Measurements from ENCODE around the gene TNKS1BP1.
A peak's percentile ranks its signal among the peaks of the same experiment; 100 is the strongest.
"Not testable (repeated sequence)": the region's sequence is repeated elsewhere in the genome, so short reads cannot be mapped to it uniquely, and the experiment has no call there.

Gene TNKS1BP1

DNA sequence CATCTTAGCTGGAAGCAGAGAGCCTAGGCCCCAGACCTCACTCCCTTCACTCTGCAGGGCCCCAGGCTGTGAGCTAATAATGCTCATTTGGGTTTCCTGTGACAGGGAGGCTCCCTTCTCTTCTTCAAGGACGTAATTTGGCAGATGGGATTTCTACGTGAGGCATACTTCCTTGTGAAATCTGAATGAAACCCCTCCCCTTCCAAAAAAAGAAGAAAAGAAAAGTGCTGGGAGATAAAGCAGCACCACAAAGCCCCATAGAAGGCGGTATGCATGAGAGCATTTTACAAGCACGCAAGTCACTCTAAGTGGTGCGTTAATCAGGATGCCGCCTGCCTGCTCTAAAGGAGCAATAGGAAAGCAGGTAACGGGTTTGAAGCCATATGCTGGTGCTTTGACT is 19.1 kb upstream of the TNKS1BP1 start:
- H3K9me3 ChIP-seq (ENCODE audit: control insufficient read depth, low read length), result no peaks in the 10 kb centered on the region
- H3K27ac ChIP-seq (ENCODE audit: insufficient read depth, low read depth, low read length, poor library complexity, severe bottlenecking), result no peak overlapping the region
- H3K4me3 ChIP-seq (ENCODE audit: insufficient read depth, low read depth, low read length), result no peak overlapping the region
- peaks cover 18% of the 10 kb centered on the region for H3K4me1 ChIP-seq (ENCODE audit: control insufficient read depth, insufficient read depth, low read length)
- no peaks in the 10 kb centered on the region for H3K27me3 ChIP-seq (ENCODE audit: control insufficient read depth, insufficient read depth, low read length, poor library complexity, severe bottlenecking)
- WGBS, 2 experiments, result 68 to 78% methylated on average over 6 to 7 of the region's 7 CpGs
- no peaks in the 10 kb centered on the region for H3K36me3 ChIP-seq (ENCODE audit: control insufficient read depth, insufficient read depth, low read length)

DNA sequence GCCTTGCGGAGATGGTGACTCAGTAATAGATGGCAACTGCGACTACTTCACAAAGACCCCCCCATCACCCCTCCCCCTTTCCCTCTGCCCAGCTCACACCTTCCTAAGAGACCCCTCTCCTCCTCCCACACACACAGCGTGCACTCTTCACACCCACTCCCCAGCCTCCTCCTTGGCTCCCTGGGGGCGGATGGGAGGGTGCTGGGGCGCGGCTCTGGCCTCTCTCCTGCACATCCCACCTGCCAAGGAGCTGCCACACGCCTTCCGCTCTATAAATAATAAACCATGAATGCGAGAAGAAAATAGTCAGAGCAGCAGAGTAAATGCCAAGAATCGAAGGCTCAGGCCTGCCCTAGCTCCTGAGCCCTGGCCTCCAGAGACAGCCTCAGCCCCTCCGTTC is 17.9 kb upstream of the TNKS1BP1 start:
- Histone ChIP-seq H3K4me1 (ENCODE audit: control insufficient read depth, insufficient read depth, low read length) (peaks cover 23% of the 10 kb centered on the region), H3K4me3 (ENCODE audit: insufficient read depth, low read depth, low read length) (no peak overlapping the region), H3K27ac (ENCODE audit: insufficient read depth, low read depth, low read length, poor library complexity, severe bottlenecking) (no peak overlapping the region), H3K27me3 (ENCODE audit: control insufficient read depth, insufficient read depth, low read length, poor library complexity, severe bottlenecking) (no peaks in the 10 kb centered on the region), H3K36me3 (ENCODE audit: control insufficient read depth, insufficient read depth, low read length) (no peaks in the 10 kb centered on the region), H3K9me3 (ENCODE audit: control insufficient read depth, low read length) (no peaks in the 10 kb centered on the region)
- WGBS, 2 experiments, result 81% methylated on average over 11 of the region's 11 CpGs

DNA sequence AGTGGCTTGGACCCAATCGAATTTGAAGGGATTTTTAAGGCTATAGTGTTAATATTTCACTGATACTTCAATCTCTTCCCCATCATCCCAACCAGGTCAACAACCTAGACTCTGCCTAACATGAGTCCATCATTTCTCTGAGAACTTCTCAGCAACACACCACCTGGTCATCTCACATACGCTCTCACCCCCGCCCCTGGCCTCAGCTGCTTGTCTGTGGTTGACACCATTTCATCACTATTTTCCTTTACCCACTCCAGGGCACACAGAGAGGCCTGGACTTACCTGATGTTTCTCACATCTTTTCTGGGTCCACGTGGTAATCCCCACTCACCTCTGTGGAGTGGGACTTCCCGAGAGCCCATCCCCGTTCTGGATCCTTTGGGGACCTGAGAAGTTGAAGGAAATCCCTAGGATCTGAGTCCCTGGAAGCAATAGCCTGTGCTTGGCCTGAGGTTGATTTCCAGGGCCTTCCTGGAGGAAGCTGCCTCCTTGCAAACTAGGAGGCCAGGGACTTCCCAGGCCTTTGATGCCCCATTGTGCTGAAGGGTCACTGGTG is 16.6 kb upstream of the TNKS1BP1 start:
- H3K9me3 ChIP-seq (ENCODE audit: control insufficient read depth, low read length), result no peaks in the 10 kb centered on the region
- H3K27ac ChIP-seq (ENCODE audit: insufficient read depth, low read depth, low read length, poor library complexity, severe bottlenecking), result no peak overlapping the region
- H3K4me3 ChIP-seq (ENCODE audit: insufficient read depth, low read depth, low read length), result no peak overlapping the region

DNA sequence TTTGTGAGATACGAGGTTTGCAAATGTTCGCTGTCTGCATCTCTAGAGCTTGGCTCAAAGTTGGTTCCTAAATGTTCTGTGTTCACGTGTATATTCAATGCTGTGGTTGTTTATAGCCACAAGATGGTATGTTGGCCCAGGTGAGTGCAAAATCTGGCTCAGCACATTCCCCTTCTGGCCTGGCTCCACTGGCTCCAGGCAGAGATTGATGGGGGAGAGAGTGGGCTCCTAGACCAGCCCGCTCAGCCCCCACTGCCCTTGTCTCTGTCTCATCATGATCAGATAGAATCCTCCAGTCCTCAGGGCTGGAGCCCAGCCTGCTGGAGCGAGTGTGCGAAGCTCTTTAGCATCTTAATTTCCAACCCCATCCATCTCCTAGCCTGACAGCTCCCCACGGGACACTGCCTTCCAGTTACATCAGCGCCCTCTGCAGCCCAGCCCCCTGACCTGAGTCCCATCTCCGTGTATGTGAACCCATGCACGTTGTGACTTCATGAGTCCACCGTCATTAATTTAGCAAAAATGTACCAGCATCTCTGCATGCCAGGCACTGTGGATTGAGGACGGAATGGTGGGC is 15.4 kb upstream of the TNKS1BP1 start:
- no peaks in the 10 kb centered on the region for H3K27me3 ChIP-seq (ENCODE audit: control insufficient read depth, insufficient read depth, low read length, poor library complexity, severe bottlenecking)
- no peak overlapping the region for H3K27ac ChIP-seq (ENCODE audit: insufficient read depth, low read depth, low read length, poor library complexity, severe bottlenecking)
- no peak overlapping the region for H3K4me3 ChIP-seq (ENCODE audit: insufficient read depth, low read depth, low read length)
- no peaks in the 10 kb centered on the region for H3K36me3 ChIP-seq (ENCODE audit: control insufficient read depth, insufficient read depth, low read length)
- peaks cover 27% of the 10 kb centered on the region for H3K4me1 ChIP-seq (ENCODE audit: control insufficient read depth, insufficient read depth, low read length)
- WGBS, 2 experiments, result 39% methylated on average over 12 of the region's 12 CpGs
- H3K9me3 ChIP-seq (ENCODE audit: control insufficient read depth, low read length), result no peaks in the 10 kb centered on the region

More for the DNA sequence above, 16.6 kb upstream of the TNKS1BP1 start:
- no peaks in the 10 kb centered on the region for H3K36me3 ChIP-seq (ENCODE audit: control insufficient read depth, insufficient read depth, low read length)
- no peaks in the 10 kb centered on the region for H3K27me3 ChIP-seq (ENCODE audit: control insufficient read depth, insufficient read depth, low read length, poor library complexity, severe bottlenecking)
- peaks cover 23% of the 10 kb centered on the region for H3K4me1 ChIP-seq (ENCODE audit: control insufficient read depth, insufficient read depth, low read length)
- 89 to 93% methylated on average over 6 of the region's 6 CpGs for WGBS, 2 experiments

DNA sequence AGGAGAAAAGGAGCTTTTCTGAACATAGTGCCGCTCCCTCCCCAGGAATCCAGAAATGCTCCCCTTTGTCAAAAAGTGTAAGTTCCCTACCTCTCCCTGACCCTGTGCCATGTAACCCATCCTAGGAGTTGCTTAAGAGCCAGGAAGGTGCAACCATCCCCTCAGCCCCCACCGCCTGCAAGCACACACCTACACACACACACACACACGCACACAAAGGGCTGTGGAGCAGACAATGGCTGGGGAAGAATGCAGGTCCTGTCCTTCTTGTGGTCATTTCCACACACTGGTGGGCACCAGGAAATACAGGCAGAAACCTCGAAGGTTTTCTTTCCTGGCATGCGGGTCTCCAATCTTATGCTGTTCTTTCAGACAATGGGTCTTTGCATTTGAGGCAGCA is 14.6 kb upstream of the TNKS1BP1 start:
- Histone ChIP-seq H3K9me3 (ENCODE audit: control insufficient read depth, low read length) (no peaks in the 10 kb centered on the region), H3K36me3 (ENCODE audit: control insufficient read depth, insufficient read depth, low read length) (no peaks in the 10 kb centered on the region), H3K4me1 (ENCODE audit: control insufficient read depth, insufficient read depth, low read length) (peaks cover 34% of the 10 kb centered on the region), H3K27ac (ENCODE audit: insufficient read depth, low read depth, low read length, poor library complexity, severe bottlenecking) (no peak overlapping the region), H3K4me3 (ENCODE audit: insufficient read depth, low read depth, low read length) (no peak overlapping the region), H3K27me3 (ENCODE audit: control insufficient read depth, insufficient read depth, low read length, poor library complexity, severe bottlenecking) (no peaks in the 10 kb centered on the region)
- WGBS, 2 experiments, result 76 to 84% methylated on average over 5 of the region's 5 CpGs

DNA sequence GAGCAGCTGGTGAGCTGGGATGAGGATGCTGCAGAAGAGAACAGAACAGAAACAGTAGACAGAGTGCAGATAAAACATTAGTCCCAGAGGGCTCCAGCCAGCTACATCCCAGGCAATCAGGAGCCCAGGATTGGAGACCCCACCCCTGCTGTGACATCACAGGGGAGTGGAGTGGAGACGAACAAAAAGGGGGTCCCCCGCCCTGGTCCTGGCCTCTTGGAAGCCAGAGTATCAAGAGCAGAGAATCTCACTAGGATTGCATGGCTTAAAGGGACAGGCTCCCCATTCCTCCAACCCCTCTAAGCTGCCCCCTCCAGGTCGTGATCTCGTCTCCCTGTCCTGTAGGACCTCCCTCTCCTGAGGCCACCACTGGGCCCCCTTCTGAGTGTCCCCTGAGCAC is 13.4 kb upstream of the TNKS1BP1 start, which contains the start of gene P2RX3:
Gene P2RX3, plus strand, starts transcription at position 211 of the 400 bp plus-strand sequence. CDS start 199 bp downstream, outside the sequence.
- no peak within 1 kb of the TSS for H3K27ac ChIP-seq (ENCODE audit: insufficient read depth, low read depth, low read length, poor library complexity, severe bottlenecking)
- 58 to 62% methylated on average over 4 of the region's 4 CpGs for WGBS, 2 experiments

DNA sequence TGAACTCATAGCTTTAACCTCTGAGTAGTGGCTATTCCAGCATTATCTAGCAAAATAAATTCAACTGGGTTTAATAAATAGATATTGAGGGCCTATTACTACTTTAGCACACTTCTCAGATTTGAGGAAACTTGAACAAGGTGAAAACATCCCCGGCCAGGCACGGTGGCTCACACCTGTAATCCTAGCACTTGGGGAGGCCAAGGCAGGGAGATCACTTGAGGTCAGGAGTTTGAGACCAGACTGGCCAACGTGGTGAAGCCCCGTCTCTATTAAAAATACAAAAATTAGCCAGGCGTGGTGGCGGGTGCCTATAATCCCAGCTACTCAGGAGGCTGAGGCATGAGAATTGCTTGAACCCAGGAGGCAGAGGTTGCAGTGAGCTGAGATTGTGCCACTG is 12.1 kb upstream of the TNKS1BP1 start:
- peaks cover 19% of the 10 kb centered on the region for H3K36me3 ChIP-seq (ENCODE audit: control insufficient read depth, insufficient read depth, low read length)
- H3K27ac ChIP-seq (ENCODE audit: insufficient read depth, low read depth, low read length, poor library complexity, severe bottlenecking); H3K4me3 ChIP-seq (ENCODE audit: insufficient read depth, low read depth, low read length); H3K27me3 ChIP-seq (ENCODE audit: control insufficient read depth, insufficient read depth, low read length, poor library complexity, severe bottlenecking); H3K9me3 ChIP-seq (ENCODE audit: control insufficient read depth, low read length): not testable (repeated sequence)
- WGBS, 2 experiments, result 91 to 93% methylated on average over 6 of the region's 6 CpGs
- H3K4me1 ChIP-seq (ENCODE audit: control insufficient read depth, insufficient read depth, low read length), result peaks cover 32% of the 10 kb centered on the region

More for the DNA sequence above, 13.4 kb upstream of the TNKS1BP1 start, which contains the start of gene P2RX3:
- Histone ChIP-seq H3K4me1 (ENCODE audit: control insufficient read depth, insufficient read depth, low read length) (peaks cover 32% of the 10 kb centered on the region), H3K4me3 (ENCODE audit: insufficient read depth, low read depth, low read length) (no peak within 1 kb of the TSS), H3K9me3 (ENCODE audit: control insufficient read depth, low read length) (no peaks in the 10 kb centered on the region), H3K36me3 (ENCODE audit: control insufficient read depth, insufficient read depth, low read length) (peaks cover 6% of the 10 kb centered on the region), H3K27me3 (ENCODE audit: control insufficient read depth, insufficient read depth, low read length, poor library complexity, severe bottlenecking) (no peaks in the 10 kb centered on the region)

DNA sequence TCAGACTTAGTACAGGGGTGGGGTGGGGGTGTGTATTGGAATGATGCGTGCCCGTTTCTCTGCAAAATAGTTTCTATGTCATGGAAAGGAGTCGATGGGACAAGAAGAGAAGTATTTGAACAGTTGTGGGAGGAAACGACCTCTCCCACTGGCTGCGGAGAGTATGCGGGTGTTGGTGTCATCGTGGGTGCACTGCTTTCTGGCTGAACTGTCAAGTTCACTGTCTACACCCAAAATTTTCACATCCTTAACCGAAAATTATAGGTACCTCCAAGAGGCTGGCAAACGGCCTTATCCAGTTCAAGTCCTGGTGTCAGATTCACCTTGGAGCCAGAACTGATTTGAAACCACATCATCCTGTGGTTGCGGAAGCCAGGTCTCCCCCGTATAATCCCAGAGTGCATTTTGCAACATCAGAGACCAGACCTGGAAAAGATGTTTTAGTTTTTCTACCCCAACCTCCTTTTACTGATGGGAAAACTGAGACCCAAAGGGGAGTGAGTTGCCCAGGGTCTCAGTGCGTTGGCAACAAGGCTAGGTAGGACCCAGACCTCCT is 11.4 kb upstream of the TNKS1BP1 start:
- Histone ChIP-seq H3K36me3 (ENCODE audit: control insufficient read depth, insufficient read depth, low read length) (peaks cover 25% of the 10 kb centered on the region), H3K27ac (ENCODE audit: insufficient read depth, low read depth, low read length, poor library complexity, severe bottlenecking) (no peak overlapping the region), H3K27me3 (ENCODE audit: control insufficient read depth, insufficient read depth, low read length, poor library complexity, severe bottlenecking) (no peaks in the 10 kb centered on the region), H3K4me1 (ENCODE audit: control insufficient read depth, insufficient read depth, low read length) (peaks cover 32% of the 10 kb centered on the region), H3K9me3 (ENCODE audit: control insufficient read depth, low read length) (no peaks in the 10 kb centered on the region), H3K4me3 (ENCODE audit: insufficient read depth, low read depth, low read length) (peak overlapping the region; percentile 90)
- 80 to 81% methylated on average over 12 of the region's 12 CpGs for WGBS, 2 experiments

DNA sequence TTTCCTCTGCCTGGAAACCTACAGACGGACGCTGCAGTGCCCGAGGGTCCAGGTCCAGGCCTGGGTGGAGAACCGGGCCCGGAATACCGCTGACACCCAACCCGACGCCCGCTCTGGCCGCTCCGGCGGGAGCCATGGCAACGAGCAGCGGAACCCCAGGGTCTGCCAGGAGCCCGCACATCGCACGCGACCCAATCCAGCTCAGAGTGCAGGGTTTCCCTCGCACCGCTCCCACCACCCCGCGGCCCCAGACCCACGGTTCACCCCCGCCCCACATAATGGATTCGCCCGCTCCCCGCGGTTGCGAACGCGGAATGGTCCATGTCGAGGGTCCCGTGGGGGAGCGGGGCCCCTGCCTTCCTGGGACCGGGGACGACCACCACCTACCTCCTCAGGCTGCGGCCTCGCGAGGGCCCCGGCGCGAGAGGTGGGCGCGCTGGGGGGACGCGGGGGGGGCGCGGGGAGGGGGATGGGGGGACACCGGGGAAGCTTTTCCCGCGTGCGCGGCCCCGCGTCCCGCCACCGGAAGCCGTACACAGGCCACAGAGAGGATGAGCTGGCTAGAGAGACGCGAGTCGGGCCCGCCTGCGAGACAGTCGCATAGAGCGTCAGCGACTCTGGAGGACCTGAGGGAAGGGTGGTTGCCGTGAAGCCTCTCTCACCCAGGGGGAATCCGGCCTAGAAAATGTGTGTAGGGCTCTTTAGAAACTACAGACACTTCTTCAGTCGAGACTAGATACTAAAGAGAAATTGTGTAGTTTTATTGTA is 10.8 kb upstream of the TNKS1BP1 start, which contains the start of gene SSRP1:
Gene SSRP1, minus strand, starts transcription at position 550 of the 768 bp plus-strand sequence. CDS start 771 bp downstream, outside the sequence.
- peak within 1 kb of the TSS; percentile 51 for H3K27ac ChIP-seq (ENCODE audit: insufficient read depth, low read depth, low read length, poor library complexity, severe bottlenecking)
- H3K4me3 ChIP-seq (ENCODE audit: insufficient read depth, low read depth, low read length), result peak within 1 kb of the TSS; percentile 90
- peaks cover 32% of the 10 kb centered on the region for H3K4me1 ChIP-seq (ENCODE audit: control insufficient read depth, insufficient read depth, low read length)
- peaks cover 32% of the 10 kb centered on the region for H3K36me3 ChIP-seq (ENCODE audit: control insufficient read depth, insufficient read depth, low read length)
- 1% methylated on average over 69 of the region's 69 CpGs for WGBS, 2 experiments
- no peaks in the 10 kb centered on the region for H3K9me3 ChIP-seq (ENCODE audit: control insufficient read depth, low read length)
- H3K27me3 ChIP-seq (ENCODE audit: control insufficient read depth, insufficient read depth, low read length, poor library complexity, severe bottlenecking), result no peaks in the 10 kb centered on the region

DNA sequence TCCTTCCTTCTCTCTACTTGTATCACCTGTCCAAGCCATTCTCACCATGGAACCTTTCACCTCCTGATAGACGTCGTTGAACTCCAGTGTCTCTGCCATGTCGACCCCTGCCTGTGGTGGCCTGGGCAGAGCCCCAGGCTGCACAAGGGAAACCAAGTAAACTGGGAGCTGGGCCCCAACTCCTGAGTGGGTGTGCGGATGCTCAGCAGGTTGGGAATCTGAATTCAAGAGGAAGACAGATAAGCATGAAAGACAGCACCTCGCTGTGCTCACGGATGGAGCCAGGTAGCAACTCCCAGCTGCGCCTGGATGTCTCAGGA is 10.2 kb upstream of the TNKS1BP1 start:
- peak overlapping the region; percentile 90 for H3K4me3 ChIP-seq (ENCODE audit: insufficient read depth, low read depth, low read length)
- peak overlapping the region; percentile 51 for H3K27ac ChIP-seq (ENCODE audit: insufficient read depth, low read depth, low read length, poor library complexity, severe bottlenecking)

More for the DNA sequence above, 10.2 kb upstream of the TNKS1BP1 start:
- Histone ChIP-seq H3K9me3 (ENCODE audit: control insufficient read depth, low read length) (no peaks in the 10 kb centered on the region), H3K27me3 (ENCODE audit: control insufficient read depth, insufficient read depth, low read length, poor library complexity, severe bottlenecking) (no peaks in the 10 kb centered on the region), H3K36me3 (ENCODE audit: control insufficient read depth, insufficient read depth, low read length) (peaks cover 37% of the 10 kb centered on the region), H3K4me1 (ENCODE audit: control insufficient read depth, insufficient read depth, low read length) (peaks cover 32% of the 10 kb centered on the region)
- WGBS, 2 experiments, result 17 to 18% methylated on average over 7 of the region's 7 CpGs

All from ectodermal cell (in vitro differentiated cells).